Rectal smooth muscle tissue (tissue), 1 donor: ENCODE data around the gene C1QC.

Experiments
- H3K27ac ChIP-seq: one replicate; pipeline ENCODE4 v1.7.0; 2013; ENCODE audit warnings: low read depth, low read length, inconsistent platforms
- H3K27me3 ChIP-seq: one replicate; pipeline ENCODE4 v1.7.0; 2013; ENCODE audit warnings: low read length; ENCODE audit not compliant: control insufficient read depth, insufficient read depth
- H3K36me3 ChIP-seq: one replicate; pipeline ENCODE4 v1.7.0; 2013; ENCODE audit warnings: low read length; ENCODE audit not compliant: control insufficient read depth, insufficient read depth
- H3K4me1 ChIP-seq: one replicate; pipeline ENCODE4 v1.7.0; 2013; ENCODE audit warnings: low read length; ENCODE audit not compliant: control insufficient read depth, insufficient read depth
- H3K4me3 ChIP-seq: one replicate; pipeline ENCODE4 v1.7.0; 2013; ENCODE audit warnings: low read length
- H3K9ac ChIP-seq: one replicate; pipeline ENCODE4 v1.7.0; 2013; ENCODE audit warnings: low read length

Gene C1QC

DNA sequence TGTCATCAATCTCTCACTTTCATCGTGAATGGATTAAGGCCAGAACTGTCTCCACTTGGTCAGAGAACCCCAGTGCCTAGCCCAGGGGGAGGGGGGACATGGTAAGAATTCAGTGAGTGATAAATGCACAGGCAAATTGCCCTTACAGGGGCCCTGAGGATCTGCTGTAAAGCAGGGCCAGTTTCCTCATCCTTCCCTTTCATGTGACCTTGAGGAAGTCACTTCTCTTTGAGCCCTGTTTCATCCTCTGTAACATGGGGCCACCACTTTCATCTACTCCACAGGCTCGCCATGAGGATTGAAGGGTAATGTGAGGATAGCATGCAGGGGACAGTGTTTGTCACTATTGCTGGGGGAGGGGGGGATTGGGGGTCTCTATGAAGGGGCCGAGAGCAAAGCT is 35.1 kb upstream of the C1QC start:
- Histone ChIP-seq H3K4me1 (no peaks in the 10 kb centered on the region), H3K27me3 (peaks cover 6% of the 10 kb centered on the region), H3K27ac (no peak overlapping the region), H3K9ac (no peak overlapping the region), H3K4me3 (no peak overlapping the region), H3K36me3 (no peaks in the 10 kb centered on the region)

- Histone ChIP-seq H3K9ac (no peak overlapping the region), H3K4me1 (no peaks in the 10 kb centered on the region), H3K27ac (no peak overlapping the region), H3K27me3 (peaks cover 11% of the 10 kb centered on the region), H3K4me3 (no peak overlapping the region), H3K36me3 (no peaks in the 10 kb centered on the region)
These were observed 34.1 kb upstream of the C1QC start for GRCh38 chr1:22609291-22609690.

DNA sequence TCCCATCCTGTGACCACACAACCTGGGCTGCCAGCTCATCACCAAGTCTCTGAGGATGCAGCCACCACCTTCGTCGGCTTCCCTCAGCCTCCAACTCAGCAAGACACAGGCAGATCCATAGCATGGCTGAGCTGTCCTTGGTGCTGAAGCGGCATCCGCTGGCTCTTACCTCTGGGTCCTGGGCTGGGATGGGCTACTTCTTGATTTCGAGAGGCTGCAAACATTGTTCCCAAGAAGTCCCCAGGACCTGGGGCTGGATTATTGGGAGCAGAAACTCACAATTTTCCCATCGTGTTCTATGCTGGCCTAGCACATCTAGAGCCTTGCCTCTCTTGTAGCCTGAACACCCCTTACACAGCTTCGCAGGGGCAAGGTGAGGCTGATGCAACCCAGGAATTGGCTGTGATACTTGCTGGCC is 31.9 kb upstream of the C1QC start:
- Histone ChIP-seq H3K9ac (no peak overlapping the region), H3K36me3 (no peaks in the 10 kb centered on the region), H3K27me3 (peaks cover 13% of the 10 kb centered on the region), H3K4me1 (no peaks in the 10 kb centered on the region), H3K4me3 (no peak overlapping the region), H3K27ac (no peak overlapping the region)

DNA sequence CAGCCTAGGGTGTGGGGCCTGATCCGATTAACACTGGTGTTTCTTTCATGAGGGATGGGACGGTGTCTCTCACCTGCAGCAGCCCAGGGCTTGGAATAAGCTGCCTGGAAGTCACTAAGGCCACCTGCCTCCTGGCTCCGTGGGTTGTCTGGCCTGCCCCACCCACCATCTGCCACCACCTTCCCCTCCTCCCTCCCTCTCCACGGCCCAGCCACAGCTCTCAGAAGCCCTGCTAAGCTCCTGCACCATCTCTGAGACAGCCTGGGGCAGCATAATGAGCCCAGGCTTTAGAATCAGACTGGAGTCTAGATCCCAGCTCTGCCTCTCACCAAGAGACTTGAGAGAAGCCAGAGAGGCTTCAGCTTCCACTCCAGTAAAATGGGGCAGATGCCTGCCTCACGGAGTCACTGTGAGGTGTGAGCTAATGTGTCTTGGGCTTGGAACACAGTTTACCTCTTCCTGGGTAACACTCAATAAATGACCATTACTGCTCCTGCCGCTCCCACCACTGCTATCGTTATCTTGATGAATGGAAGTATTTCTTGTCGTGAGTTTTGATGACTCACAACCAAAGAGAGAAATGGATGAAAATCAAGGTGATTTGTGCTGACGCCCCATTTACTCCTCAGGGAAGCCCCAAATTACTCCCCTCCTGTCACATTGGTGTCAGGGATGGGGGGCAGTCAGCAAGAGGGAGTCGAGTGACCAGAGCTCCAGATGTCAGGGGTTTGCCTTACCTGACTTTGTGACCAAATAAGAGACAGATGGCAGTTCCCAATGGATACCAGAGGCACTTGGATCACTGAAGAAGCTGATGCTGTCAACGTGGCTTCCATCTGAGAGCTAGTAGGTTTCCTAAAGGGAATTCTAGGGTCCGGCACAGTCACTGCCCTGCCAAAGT is 30.5 kb upstream of the C1QC start:
- Histone ChIP-seq H3K27me3 (peaks cover 14% of the 10 kb centered on the region), H3K27ac (no peak overlapping the region), H3K4me3 (no peak overlapping the region), H3K36me3 (no peaks in the 10 kb centered on the region), H3K4me1 (no peaks in the 10 kb centered on the region), H3K9ac (no peak overlapping the region)

GRCh38 chr1:22613572-22613918 is 29.9 kb upstream of the C1QC start:
- Histone ChIP-seq H3K4me1 (no peaks in the 10 kb centered on the region), H3K27me3 (peaks cover 10% of the 10 kb centered on the region), H3K27ac (no peak overlapping the region), H3K4me3 (no peak overlapping the region), H3K9ac (no peak overlapping the region), H3K36me3 (no peaks in the 10 kb centered on the region)

DNA sequence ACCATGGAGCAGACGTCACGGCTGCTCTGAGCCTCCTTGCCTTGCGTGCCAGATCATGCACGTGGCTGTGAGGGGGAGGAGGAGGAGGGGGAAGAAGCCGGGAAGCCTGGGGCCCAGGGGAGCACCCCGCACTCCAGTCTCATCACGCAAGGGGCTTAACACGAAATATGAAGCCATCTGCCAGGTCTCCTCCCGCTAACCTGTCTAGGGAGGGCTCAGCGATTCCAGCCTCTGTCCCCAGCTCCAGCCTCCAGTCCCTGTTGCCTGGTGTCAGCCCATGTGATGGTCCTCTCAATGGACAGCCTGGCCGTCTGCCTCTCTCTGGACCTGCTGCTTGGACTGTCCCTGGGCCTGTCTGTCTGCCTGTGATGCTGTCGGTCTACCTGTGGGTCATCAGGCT is 29.5 kb upstream of the C1QC start:
- Histone ChIP-seq H3K27ac (no peak overlapping the region), H3K9ac (no peak overlapping the region), H3K27me3 (peaks cover 11% of the 10 kb centered on the region), H3K4me3 (no peak overlapping the region), H3K36me3 (no peaks in the 10 kb centered on the region), H3K4me1 (no peaks in the 10 kb centered on the region)

GRCh38 chr1:22615886-22616285 is 27.5 kb upstream of the C1QC start:
- Histone ChIP-seq H3K4me1 (no peaks in the 10 kb centered on the region), H3K27me3 (peaks cover 14% of the 10 kb centered on the region), H3K4me3 (no peak overlapping the region), H3K36me3 (no peaks in the 10 kb centered on the region), H3K9ac (no peak overlapping the region), H3K27ac (no peak overlapping the region)

DNA sequence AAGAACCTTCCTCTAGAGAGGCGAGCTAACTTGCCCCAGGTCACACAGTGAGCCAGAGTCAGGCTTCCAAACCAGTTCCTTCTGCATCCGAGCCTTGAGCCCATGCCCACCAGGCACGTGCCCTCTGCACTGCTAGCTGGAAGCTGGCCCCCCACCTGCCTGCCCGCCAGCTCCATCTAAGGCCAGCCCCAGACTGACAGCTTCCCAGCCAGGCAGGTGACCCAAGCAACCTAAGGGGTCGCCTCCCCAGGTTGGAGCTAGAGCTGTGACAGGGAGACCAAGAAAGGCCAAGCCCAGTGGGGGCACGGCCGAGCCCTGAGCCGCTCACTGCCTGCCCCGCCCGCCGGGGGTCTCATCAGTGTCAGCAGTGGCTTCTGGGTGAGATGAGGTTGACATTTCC is 26.9 kb upstream of the C1QC start:
- Histone ChIP-seq H3K36me3 (no peaks in the 10 kb centered on the region), H3K27ac (no peak overlapping the region), H3K4me3 (no peak overlapping the region), H3K4me1 (no peaks in the 10 kb centered on the region), H3K27me3 (peaks cover 14% of the 10 kb centered on the region), H3K9ac (no peak overlapping the region)

- no peak overlapping the region for H3K9ac ChIP-seq
- no peak overlapping the region for H3K4me3 ChIP-seq
- H3K27me3 ChIP-seq, result peaks cover 14% of the 10 kb centered on the region
- no peaks in the 10 kb centered on the region for H3K36me3 ChIP-seq
- H3K27ac ChIP-seq, result no peak overlapping the region
- H3K4me1 ChIP-seq, result no peaks in the 10 kb centered on the region
These were observed 25.4 kb upstream of the C1QC start for GRCh38 chr1:22618056-22618455.

GRCh38 chr1:22619252-22619651 is 24.2 kb upstream of the C1QC start:
- H3K36me3 ChIP-seq, result no peaks in the 10 kb centered on the region
- no peak overlapping the region for H3K27ac ChIP-seq
- no peak overlapping the region for H3K9ac ChIP-seq
- H3K27me3 ChIP-seq, result peaks cover 9% of the 10 kb centered on the region
- H3K4me1 ChIP-seq, result no peaks in the 10 kb centered on the region
- H3K4me3 ChIP-seq, result no peak overlapping the region

DNA sequence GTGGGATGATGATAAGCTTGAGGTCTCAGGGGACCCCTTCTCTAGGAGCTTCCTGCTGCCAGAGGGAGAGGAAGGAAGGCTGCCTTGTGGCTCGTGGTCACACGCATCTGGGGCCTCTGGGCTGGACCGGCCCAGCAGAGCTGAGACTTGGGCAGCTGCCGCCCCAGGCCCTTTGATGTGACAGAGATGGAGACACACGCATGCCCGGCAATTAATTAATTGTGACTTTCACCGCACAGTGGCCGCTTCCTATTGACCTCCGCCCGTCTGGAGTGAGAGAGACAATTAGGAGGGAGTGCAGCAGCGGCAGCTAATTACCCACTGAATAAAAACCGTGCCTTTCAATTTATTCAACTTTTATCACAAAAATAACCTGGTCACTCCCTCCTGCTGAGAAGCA is 23.6 kb upstream of the C1QC start:
- no peaks in the 10 kb centered on the region for H3K36me3 ChIP-seq
- no peak overlapping the region for H3K4me3 ChIP-seq
- H3K9ac ChIP-seq, result no peak overlapping the region
- H3K4me1 ChIP-seq, result no peaks in the 10 kb centered on the region
- no peak overlapping the region for H3K27ac ChIP-seq
- H3K27me3 ChIP-seq, result peaks cover 8% of the 10 kb centered on the region

DNA sequence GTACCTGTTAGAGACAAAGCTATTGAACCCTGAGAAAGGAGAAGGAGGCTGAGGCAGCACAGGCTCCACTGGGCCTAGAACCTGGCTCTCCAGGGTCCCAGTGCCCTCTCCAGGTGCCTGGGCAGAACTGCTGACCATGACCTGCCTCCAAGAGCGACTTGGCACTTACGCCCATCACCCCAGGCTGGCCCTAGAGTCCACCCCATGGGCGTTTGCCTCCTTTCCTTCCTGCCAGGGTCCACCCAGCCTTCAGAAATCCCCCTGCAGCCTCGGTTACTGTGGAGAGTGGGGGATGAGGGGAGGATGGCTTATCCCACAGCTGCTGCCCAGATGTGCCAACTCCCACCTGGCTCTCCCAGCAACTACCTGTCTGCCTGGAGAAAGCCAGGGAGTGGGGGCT is 21.7 kb upstream of the C1QC start:
- Histone ChIP-seq H3K4me3 (no peak overlapping the region), H3K27me3 (peaks cover 10% of the 10 kb centered on the region), H3K9ac (no peak overlapping the region), H3K4me1 (no peaks in the 10 kb centered on the region), H3K36me3 (no peaks in the 10 kb centered on the region), H3K27ac (no peak overlapping the region)

- Histone ChIP-seq H3K27ac (no peak overlapping the region), H3K4me1 (no peaks in the 10 kb centered on the region), H3K36me3 (no peaks in the 10 kb centered on the region), H3K4me3 (no peak overlapping the region), H3K27me3 (peaks cover 4% of the 10 kb centered on the region), H3K9ac (no peak overlapping the region)
These were observed 18.0 kb upstream of the C1QC start for GRCh38 chr1:22625262-22625925.
